Ectodermal cell (in vitro differentiated cells): Measurements from ENCODE around the gene NFATC3.

Source experiments
- H3K27ac ChIP-seq: 2 replicates; pipeline ENCODE4 v1.7.0; 2013; ENCODE audit warnings: mild to moderate bottlenecking, low read depth, low read length; ENCODE audit not compliant: insufficient read depth, poor library complexity, severe bottlenecking
- H3K27me3 ChIP-seq: 2 replicates; pipeline ENCODE4 v1.7.0; 2013; ENCODE audit warnings: mild to moderate bottlenecking, low read length; ENCODE audit not compliant: insufficient read depth, control insufficient read depth, poor library complexity, severe bottlenecking
- H3K36me3 ChIP-seq: one replicate; pipeline ENCODE4 v1.7.0; 2013; ENCODE audit warnings: low read length; ENCODE audit not compliant: control insufficient read depth, insufficient read depth
- H3K4me1 ChIP-seq: one replicate; pipeline ENCODE4 v1.7.0; 2013; ENCODE audit warnings: low read length; ENCODE audit not compliant: control insufficient read depth, insufficient read depth
- H3K4me3 ChIP-seq: 2 replicates; pipeline ENCODE4 v1.7.0; 2013; ENCODE audit warnings: low read depth, low read length, control low read depth; ENCODE audit not compliant: insufficient read depth
- H3K9me3 ChIP-seq: 2 replicates; pipeline ENCODE4 v1.7.0; 2013; ENCODE audit warnings: mild to moderate bottlenecking, low read length, moderate library complexity; ENCODE audit not compliant: control insufficient read depth
- WGBS, 2 experiments: methylation state at CpG; one replicate each; pipeline ENCODE4 v1.1.7; 2013; ENCODE audit warnings: missing lambda C conversion rate in 2 of 2; 5-methylcytosine and 5-hydroxymethylcytosine counted together

The NFATC3 gene

GRCh38 chr16:68269793-68270192 is 184.6 kb downstream of the NFATC3 start:
- Histone ChIP-seq H3K9me3 (no peaks in the 10 kb centered on the region), H3K36me3 (no peaks in the 10 kb centered on the region), H3K4me3 (no peak overlapping the region), H3K27me3 (peaks cover 8% of the 10 kb centered on the region), H3K4me1 (peaks cover 17% of the 10 kb centered on the region), H3K27ac (no peak overlapping the region)
- 92 to 94% methylated on average over 4 of the region's 4 CpGs for WGBS, 2 experiments

- Histone ChIP-seq H3K27ac (no peak overlapping the region), H3K27me3 (peaks cover 2% of the 10 kb centered on the region), H3K4me1 (peaks cover 15% of the 10 kb centered on the region), H3K9me3 (no peaks in the 10 kb centered on the region), H3K36me3 (no peaks in the 10 kb centered on the region), H3K4me3 (no peak overlapping the region)
- 33 to 69% methylated on average over 1 of the region's 1 CpG for WGBS, 2 experiments
Measured at GRCh38 chr16:68270353-68270752, 185.2 kb downstream of the NFATC3 start.

GRCh38 chr16:68272507-68273209 is 187.5 kb downstream of the NFATC3 start:
- no peaks in the 10 kb centered on the region for H3K36me3 ChIP-seq
- 93 to 94% methylated on average over 4 of the region's 4 CpGs for WGBS, 2 experiments
- peaks cover 9% of the 10 kb centered on the region for H3K4me1 ChIP-seq
- no peaks in the 10 kb centered on the region for H3K9me3 ChIP-seq
- no peak overlapping the region for H3K4me3 ChIP-seq
- no peaks in the 10 kb centered on the region for H3K27me3 ChIP-seq
- no peak overlapping the region for H3K27ac ChIP-seq

- WGBS, 2 experiments: 91 to 96% methylated on average over 5 of the region's 5 CpGs
- H3K9me3 ChIP-seq: no peaks in the 10 kb centered on the region
- H3K4me3 ChIP-seq: no peak overlapping the region
- H3K27me3 ChIP-seq: no peaks in the 10 kb centered on the region
- H3K27ac ChIP-seq: no peak overlapping the region
- H3K4me1 ChIP-seq: peaks cover 4% of the 10 kb centered on the region
- H3K36me3 ChIP-seq: no peaks in the 10 kb centered on the region
Measured at GRCh38 chr16:68273459-68273858, 188.3 kb downstream of the NFATC3 start.

- Histone ChIP-seq H3K27me3 (no peaks in the 10 kb centered on the region), H3K4me1 (peaks cover 4% of the 10 kb centered on the region), H3K4me3 (no peak overlapping the region), H3K36me3 (no peaks in the 10 kb centered on the region), H3K27ac (no peak overlapping the region), H3K9me3 (no peaks in the 10 kb centered on the region)
- WGBS, 2 experiments: 95% methylated on average over 8 of the region's 8 CpGs
Measured at GRCh38 chr16:68273896-68274295, 188.7 kb downstream of the NFATC3 start.

GRCh38 chr16:68274441-68274840 is 189.3 kb downstream of the NFATC3 start:
- Histone ChIP-seq H3K36me3 (no peaks in the 10 kb centered on the region), H3K27me3 (no peaks in the 10 kb centered on the region), H3K27ac (no peak overlapping the region), H3K4me1 (peaks cover under 1% of the 10 kb centered on the region), H3K9me3 (no peaks in the 10 kb centered on the region), H3K4me3 (no peak overlapping the region)
- WGBS, 2 experiments: 94 to 98% methylated on average over 4 of the region's 4 CpGs

GRCh38 chr16:68275611-68276191 is 190.5 kb downstream of the NFATC3 start:
- Histone ChIP-seq H3K27me3 (no peaks in the 10 kb centered on the region), H3K27ac (no peak overlapping the region), H3K4me1 (no peaks in the 10 kb centered on the region), H3K36me3 (no peaks in the 10 kb centered on the region), H3K9me3 (no peaks in the 10 kb centered on the region), H3K4me3 (no peak overlapping the region)
- 83 to 86% methylated on average over 4 of the region's 4 CpGs for WGBS, 2 experiments

- Histone ChIP-seq H3K27ac (no peak overlapping the region), H3K36me3 (no peaks in the 10 kb centered on the region), H3K9me3 (no peaks in the 10 kb centered on the region), H3K4me3 (no peak overlapping the region), H3K27me3 (no peaks in the 10 kb centered on the region), H3K4me1 (no peaks in the 10 kb centered on the region)
- WGBS, 2 experiments: 87 to 92% methylated on average over 3 of the region's 3 CpGs
Measured at GRCh38 chr16:68276223-68276622, 191.1 kb downstream of the NFATC3 start.
